HG02943 (cell line): ENCODE results near the gene FAM13C.

Source experiments
- ATAC-seq: cut with Tn5 transposase; IDR thresholded peaks from one replicate; pipeline ENCODE4 v1.9.1; 2021; ENCODE audit warnings: mild to moderate bottlenecking, low read depth, moderate library complexity; ENCODE audit not compliant: unreplicated experiment

Gene FAM13C

GRCh38 chr10:59283456-59284091 is 78.8 kb downstream of the FAM13C start:
- no peak for ATAC-seq

DNA sequence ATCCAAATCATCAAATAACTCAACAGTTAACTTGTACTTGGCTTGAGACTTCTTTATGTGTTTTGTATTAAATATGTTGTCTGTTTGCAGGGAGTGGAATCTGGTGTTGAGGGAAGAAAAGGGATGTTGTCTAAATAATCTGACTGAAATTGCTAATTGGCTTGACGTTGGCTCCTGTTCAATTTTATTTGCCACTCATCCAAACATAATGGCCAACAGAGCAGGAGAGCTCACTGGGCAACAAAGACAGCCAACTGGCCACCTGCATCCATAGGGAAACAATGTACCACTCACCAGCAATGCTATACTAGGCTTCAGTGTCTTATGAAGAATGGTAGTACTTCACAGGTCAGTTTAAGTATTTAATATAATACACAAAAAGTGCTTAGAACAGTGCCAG is 80.5 kb downstream of the FAM13C start:
- no peak for ATAC-seq

GRCh38 chr10:59279991-59280505 is 82.3 kb downstream of the FAM13C start:
- no peak for ATAC-seq

DNA sequence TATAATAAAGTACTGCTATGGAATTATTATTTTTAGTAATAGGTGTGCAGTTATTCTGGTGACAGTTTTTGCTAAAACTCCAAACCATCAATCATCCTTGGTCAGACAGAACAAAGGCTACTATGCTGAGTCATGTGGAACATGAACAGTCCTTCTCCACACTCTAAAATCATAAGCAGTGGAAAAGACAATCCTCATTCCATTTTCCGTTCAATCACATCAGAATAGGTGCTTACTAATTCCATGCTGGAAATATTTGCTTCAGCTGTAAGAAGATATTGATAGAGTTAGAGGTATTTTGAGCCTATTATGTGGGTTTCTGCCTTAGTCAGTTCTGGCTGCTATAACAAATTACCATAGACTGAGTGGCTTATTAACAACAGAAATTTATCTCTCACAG is 82.9 kb downstream of the FAM13C start:
- ATAC-seq: no peak

- no peak for ATAC-seq
Observed at GRCh38 chr10:59276919-59277318, 85.4 kb downstream of the FAM13C start.

GRCh38 chr10:59276133-59276532 is 86.2 kb downstream of the FAM13C start:
- ATAC-seq: no peak

DNA sequence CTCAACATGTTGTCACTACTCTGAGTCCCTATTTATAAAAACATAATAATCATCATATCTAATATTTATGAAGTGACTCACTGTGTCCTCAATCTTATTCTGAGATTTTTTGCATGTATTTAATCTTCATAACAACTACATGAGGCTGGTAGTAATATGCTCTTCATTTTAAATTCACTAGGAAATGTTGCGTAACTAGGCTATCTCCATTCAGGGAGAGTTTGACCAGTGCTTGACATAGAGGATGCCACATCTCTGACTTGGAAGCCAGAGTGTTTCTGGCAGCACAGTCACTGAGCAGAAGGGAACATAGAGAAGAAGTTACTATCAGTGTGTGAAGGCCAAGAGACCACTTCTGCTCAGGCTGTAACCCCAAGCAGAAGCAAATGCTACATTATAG is 88.9 kb downstream of the FAM13C start:
- ATAC-seq: no peak

DNA sequence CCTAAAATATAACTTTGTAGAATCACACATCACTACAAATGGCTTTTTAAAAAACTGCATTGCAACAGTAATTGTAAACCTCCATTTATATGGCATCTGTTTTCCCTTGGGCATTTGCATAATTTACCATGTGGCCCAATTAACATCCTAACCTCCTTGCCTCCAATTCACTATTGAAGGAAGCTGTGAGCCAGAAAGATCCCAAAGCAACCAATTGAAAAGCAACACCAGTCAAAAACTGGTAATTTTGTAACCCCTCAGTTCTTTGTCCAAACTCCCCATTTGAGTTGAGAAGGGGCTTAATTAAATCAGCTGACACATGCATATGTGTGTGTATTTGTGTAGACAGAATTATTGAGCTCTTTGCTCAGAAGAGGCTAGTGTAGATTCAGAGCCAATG is 90.3 kb downstream of the FAM13C start:
- no peak for ATAC-seq

GRCh38 chr10:59271160-59271559 is 91.2 kb downstream of the FAM13C start:
- ATAC-seq: no peak

- no peak for ATAC-seq
Observed at GRCh38 chr10:59270492-59270891, 91.9 kb downstream of the FAM13C start.

- no peak for ATAC-seq
Observed at GRCh38 chr10:59269651-59270050, 92.7 kb downstream of the FAM13C start.

DNA sequence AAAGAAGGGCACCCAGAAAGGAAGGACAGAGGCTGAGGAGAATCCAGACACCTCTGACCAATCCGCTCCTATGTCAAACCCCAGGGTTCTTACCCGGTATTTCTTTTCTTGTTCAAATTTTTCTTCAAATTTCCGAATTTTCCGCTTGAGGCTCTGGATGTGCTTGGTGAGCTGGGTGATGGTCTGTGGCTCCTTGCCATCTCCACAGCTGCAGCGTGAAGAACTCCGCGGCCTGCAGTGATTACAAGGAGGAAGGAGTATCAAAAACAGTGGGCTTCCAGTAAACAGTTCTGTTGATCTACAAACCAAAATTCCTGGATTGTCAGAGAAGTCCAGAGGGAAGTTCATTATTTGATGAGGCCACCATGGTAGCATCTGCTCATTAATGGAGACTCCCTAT is 93.9 kb downstream of the FAM13C start:
- no peak for ATAC-seq

DNA sequence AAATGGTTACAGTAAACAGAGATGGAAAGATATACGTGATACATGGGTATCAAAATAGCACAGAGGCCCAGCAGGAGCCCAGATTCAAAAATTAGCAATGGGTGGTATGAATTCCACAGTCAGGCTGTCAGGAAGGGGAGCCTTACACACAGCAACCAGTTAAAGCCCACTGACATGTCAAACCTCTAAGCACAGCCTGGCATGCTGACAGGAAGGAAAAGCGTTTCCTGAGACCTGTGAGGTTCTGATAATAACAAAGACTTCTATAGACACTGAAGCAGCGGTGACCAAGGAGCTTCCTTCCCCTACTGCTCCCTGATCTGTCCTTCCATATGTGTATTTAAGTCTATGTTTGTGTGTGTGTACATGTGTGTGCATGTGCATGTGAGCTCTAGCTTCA is 96.0 kb downstream of the FAM13C start:
- no peak for ATAC-seq

DNA sequence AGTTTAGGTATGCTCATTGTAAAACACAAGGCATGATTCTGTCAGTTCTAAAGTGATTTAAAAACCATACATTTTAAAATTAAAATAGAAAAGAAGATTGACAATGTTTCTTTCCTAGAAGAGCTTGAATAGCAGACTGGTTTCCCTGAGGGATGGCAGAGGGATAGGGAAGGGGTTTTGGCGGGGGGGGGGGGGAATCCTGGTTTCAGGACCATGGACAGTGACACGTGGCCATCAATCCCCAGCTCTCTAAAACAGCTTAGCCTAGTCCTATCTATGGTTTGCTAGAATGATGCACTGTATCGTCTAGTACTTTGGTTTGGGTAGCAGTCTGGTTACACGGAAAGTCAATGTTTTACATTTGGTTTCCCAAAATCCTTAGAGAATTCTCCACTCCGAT is 97.2 kb downstream of the FAM13C start:
- no peak for ATAC-seq

DNA sequence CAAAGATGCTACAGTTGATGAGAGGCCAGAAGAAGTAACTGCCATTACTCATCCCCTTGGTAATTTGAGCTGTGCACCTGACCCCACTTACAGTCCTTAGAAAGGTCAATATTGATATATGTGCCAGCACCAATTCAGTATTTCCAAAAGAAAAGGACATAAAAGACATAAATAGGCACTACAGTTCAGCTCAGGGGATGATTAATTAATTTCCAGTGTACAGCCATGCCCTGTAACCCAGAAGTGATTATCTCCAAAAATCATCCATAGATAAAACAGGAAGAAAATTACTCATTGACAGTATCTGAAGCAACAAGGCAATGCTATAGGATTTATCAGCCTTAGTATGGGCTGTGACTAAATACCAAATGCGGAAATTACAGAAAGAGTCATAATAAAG is 103.5 kb downstream of the FAM13C start:
- no peak for ATAC-seq

GRCh38 chr10:59257224-59257623 is 105.1 kb downstream of the FAM13C start:
- ATAC-seq: no peak

GRCh38 chr10:59255463-59255862 is 106.9 kb downstream of the FAM13C start:
- ATAC-seq: no peak

- no peak for ATAC-seq
Observed at GRCh38 chr10:59252491-59252890, 109.9 kb downstream of the FAM13C start.

- ATAC-seq: no peak
Observed at GRCh38 chr10:59245686-59246085, 116.7 kb downstream of the FAM13C start.

GRCh38 chr10:59244871-59245270 is 117.5 kb downstream of the FAM13C start:
- no peak for ATAC-seq

- no peak for ATAC-seq
Observed at GRCh38 chr10:59243611-59244195, 118.6 kb downstream of the FAM13C start.

- no peak for ATAC-seq
Observed at GRCh38 chr10:59242991-59243390, 119.4 kb downstream of the FAM13C start.
